ENCODE measurements around the gene WNT4. TPM values are rescaled to one million over a fixed set of nuclear protein-coding genes. Genes with fewer than 3 reads are reported as not detected.

The WNT4 gene
- total and polyA plus RNA-seq, 7 donors = 0.10 to 5.6 (median 0.44) TPM

- 6 to 9% (median 8%) methylated on average over 12 to 15 of the region's 15 CpGs for WGBS, 3 donors
- TF ChIP-seq CTCF (IDR thresholded peaks at IDR 0.05) = no peak
- intact Hi-C loops (cut with DNase I) = loop anchor here (5.0 to 10.0 kb wide), 3 partner anchors 141 to 281 kb away; no protein-coding TSS in a partner anchor
- Histone ChIP-seq H3K27ac (peak overlapping the region; percentile 83), H3K4me1 (peaks cover 26% of the 10 kb centered on the region), H3K9me3 (no peaks in the 10 kb centered on the region), H3K36me3 (ENCODE audit: insufficient read depth in 1 of 2, low read depth in 1 of 2) (no peaks in the 10 kb centered on the region), H3K4me3 (peak overlapping the region; percentile 44), H3K27me3 (ENCODE audit: insufficient read depth in 3 of 3, low read length in 2 of 3) (no peaks in the 10 kb centered on the region)
- peak; percentile 30 to 42 (median 38) for ATAC-seq
- no peak for DNase-seq
Observed at GRCh38 chr1:22133931-22134324, 9.0 kb downstream of the WNT4 start.

GRCh38 chr1:22133247-22133930 is 9.5 kb downstream of the WNT4 start:
- Histone ChIP-seq H3K4me1 (peaks cover 26% of the 10 kb centered on the region), H3K36me3 (ENCODE audit: insufficient read depth in 1 of 2, low read depth in 1 of 2) (no peaks in the 10 kb centered on the region), H3K4me3 (peak overlapping the region; percentile 44), H3K27me3 (ENCODE audit: insufficient read depth in 3 of 3, low read length in 2 of 3) (no peaks in the 10 kb centered on the region), H3K9me3 (no peaks in the 10 kb centered on the region), H3K27ac (peak overlapping the region; percentile 83)
- ATAC-seq (peak; percentile 38 to 75 (median 62)), DNase-seq (no peak)
- 17 to 27% (median 25%) methylated on average over 16 of the region's 16 CpGs for WGBS, 3 donors
- intact Hi-C loops (cut with DNase I) = loop anchor here (5.0 to 10.0 kb wide), 3 partner anchors 141 to 281 kb away; no protein-coding TSS in a partner anchor
- no peak for TF ChIP-seq CTCF (IDR thresholded peaks at IDR 0.05)

- H3K4me1 ChIP-seq = peaks cover 26% of the 10 kb centered on the region
- no peaks in the 10 kb centered on the region for H3K36me3 ChIP-seq (ENCODE audit: insufficient read depth in 1 of 2, low read depth in 1 of 2)
- no peaks in the 10 kb centered on the region for H3K9me3 ChIP-seq
- peak overlapping the region; percentile 83 for H3K27ac ChIP-seq
- DNase-seq = peak; percentile 78 to 86
- peak overlapping the region; percentile 44 for H3K4me3 ChIP-seq
- intact Hi-C loops (cut with DNase I) = loop anchor here (5.0 to 10.0 kb wide), 3 partner anchors 142 to 282 kb away; no protein-coding TSS in a partner anchor
- no peaks in the 10 kb centered on the region for H3K27me3 ChIP-seq (ENCODE audit: insufficient read depth in 3 of 3, low read length in 2 of 3)
- WGBS, 3 donors = 31 to 42% (median 36%) methylated on average over 14 to 15 of the region's 15 CpGs
- peak; percentile 86 to 92 (median 89) for ATAC-seq
- no peak for TF ChIP-seq CTCF (IDR thresholded peaks at IDR 0.05)
Observed at GRCh38 chr1:22132517-22133235, 10.2 kb downstream of the WNT4 start.

- H3K36me3 ChIP-seq (ENCODE audit: insufficient read depth in 1 of 2, low read depth in 1 of 2) = no peaks in the 10 kb centered on the region
- intact Hi-C loops (cut with DNase I) = loop anchor here (5.0 to 10.0 kb wide), 3 partner anchors 143 to 283 kb away; no protein-coding TSS in a partner anchor
- no peak overlapping the region for H3K4me3 ChIP-seq
- H3K9me3 ChIP-seq = no peaks in the 10 kb centered on the region
- H3K4me1 ChIP-seq = peaks cover 26% of the 10 kb centered on the region
- WGBS, 3 donors = 16 to 26% (median 19%) methylated on average over 9 to 10 of the region's 10 CpGs
- ATAC-seq (peak; percentile 35 to 60 (median 47)), DNase-seq (peak; percentile 35 to 67)
- peak; percentile 69 for TF ChIP-seq CTCF (IDR thresholded peaks at IDR 0.05)
- H3K27me3 ChIP-seq (ENCODE audit: insufficient read depth in 3 of 3, low read length in 2 of 3) = no peaks in the 10 kb centered on the region
- H3K27ac ChIP-seq = peak overlapping the region; percentile 83
Observed at GRCh38 chr1:22131875-22132486, 10.9 kb downstream of the WNT4 start.
